SU-DHL-6 (cell line): ENCODE data around the gene RPS6KA1.

Experiments used
- H2AFZ ChIP-seq: fragments of 200-600 bp; sonication (generic); 2 replicates; pipeline ENCODE4 v1.6.1; 2014; ENCODE audit warnings: low read depth, mild to moderate bottlenecking, moderate library complexity, mixed read lengths, antibody characterized with exemption, low read length; ENCODE audit not compliant: severe bottlenecking
- H3F3A ChIP-seq: fragments of 200-600 bp; shearing (Covaris generic); 2 replicates; pipeline ENCODE4 v1.6.0; 2016; ENCODE audit warnings: antibody characterized with exemption, mild to moderate bottlenecking; ENCODE audit not compliant: insufficient read depth
- H3K27ac ChIP-seq: fragments of 200-600 bp; sonication (generic); 2 replicates; pipeline ENCODE4 v1.5.1; 2016; ENCODE audit warnings: low read depth, mild to moderate bottlenecking, low read length, moderate library complexity, mixed read lengths
- H3K27me3 ChIP-seq: fragments of 200-600 bp; sonication (generic), shearing (Covaris generic); 2 replicates; pipeline ENCODE4 v1.6.0; 2014; ENCODE audit warnings: mild to moderate bottlenecking, low read length
- H3K36me3 ChIP-seq: fragments of 200-600 bp; sonication (generic); 2 replicates; pipeline ENCODE4 v1.6.1; 2014; ENCODE audit warnings: mild to moderate bottlenecking, low read length, mixed read lengths
- H3K4me2 ChIP-seq: fragments of 300-600, 200-600 bp; shearing (Covaris generic), sonication (generic); 2 replicates; pipeline ENCODE4 v1.6.0; 2014; ENCODE audit warnings: low read length, low read depth, mild to moderate bottlenecking; ENCODE audit not compliant: poor library complexity, severe bottlenecking
- H3K4me3 ChIP-seq: fragments of 200-600 bp; sonication (generic); 2 replicates; pipeline ENCODE4 v1.5.1; 2014; ENCODE audit warnings: antibody characterized with exemption, low read length, mild to moderate bottlenecking, mixed read lengths; ENCODE audit not compliant: insufficient read depth, poor library complexity, severe bottlenecking
- H3K79me2 ChIP-seq: fragments of 200-600 bp; sonication (generic); 2 replicates; pipeline ENCODE4 v1.6.1; 2014; ENCODE audit warnings: mild to moderate bottlenecking, low read length, moderate library complexity; ENCODE audit not compliant: insufficient read depth
- H3K9ac ChIP-seq: fragments of 200-600 bp; sonication (generic); 2 replicates; pipeline ENCODE4 v1.7.0; 2014; ENCODE audit warnings: mild to moderate bottlenecking, low read length
- H3K9me2 ChIP-seq: fragments of 200-600 bp; sonication (generic); replicated peaks from 2 replicates; pipeline ENCODE4 v1.6.1; 2014; ENCODE audit warnings: low read length; ENCODE audit not compliant: insufficient read depth
- H3K9me3 ChIP-seq: fragments of 200-600 bp; sonication (generic); 2 replicates; pipeline ENCODE4 v1.6.1; 2014; ENCODE audit warnings: low read length, mixed read lengths; ENCODE audit not compliant: insufficient read depth
- H4K20me1 ChIP-seq: fragments of 200-600 bp; sonication (generic); 2 replicates; pipeline ENCODE4 v1.6.1; 2014; ENCODE audit warnings: low read depth, mild to moderate bottlenecking, antibody characterized with exemption, low read length, moderate library complexity, mixed read lengths
- CTCF ChIP-seq: fragments of 200-600 bp; sonication (generic); IDR thresholded peaks from one replicate; pipeline ENCODE4 v1.5.1; 2017; ENCODE audit warnings: antibody characterized with exemption, mild to moderate bottlenecking, low read length, moderate library complexity; ENCODE audit not compliant: insufficient read depth, poor library complexity, severe bottlenecking
- EZH2phosphoT487 ChIP-seq: fragments of 200-600 bp; sonication (generic), shearing (Covaris generic); conservative IDR thresholded peaks from 2 replicates; pipeline ENCODE4 v1.6.1; 2018; ENCODE audit warnings: mild to moderate bottlenecking, antibody characterized with exemption, low read length, moderate library complexity, mixed read lengths

The RPS6KA1 gene

DNA sequence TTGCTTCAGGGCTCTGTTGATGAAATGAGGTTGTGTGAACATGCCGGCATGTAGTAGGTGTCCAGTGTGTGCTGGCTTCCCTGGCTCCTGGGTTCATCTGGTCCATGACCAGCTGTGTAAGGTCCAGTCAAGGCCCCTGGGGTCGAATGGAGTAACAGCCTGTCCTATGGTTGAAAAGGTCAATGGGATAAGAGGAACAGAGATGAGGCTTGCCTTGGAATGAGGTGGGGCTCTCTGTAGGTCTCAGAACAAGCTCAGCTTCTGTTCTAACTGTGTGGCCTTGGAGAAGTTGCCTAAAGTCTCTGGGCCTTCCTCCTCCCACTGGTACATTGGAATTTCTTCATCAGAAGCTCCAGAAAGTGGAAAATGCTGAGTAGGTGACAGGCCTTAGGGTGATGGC is 26.6 kb downstream of the RPS6KA1 start:
- TF ChIP-seq CTCF (no peak), EZH2phosphoT487 (no peak)
- H2AFZ ChIP-seq, result no peak overlapping the region
- H3K9me2 ChIP-seq, result no peaks in the 10 kb centered on the region
- no peak overlapping the region for H3K27ac ChIP-seq
- no peak overlapping the region for H3K9ac ChIP-seq
- peaks cover 5% of the 10 kb centered on the region; the same call in 1 of the 2 replicates for H3K36me3 ChIP-seq
- no peaks in the 10 kb centered on the region for H4K20me1 ChIP-seq
- H3F3A ChIP-seq, result no peaks in the 10 kb centered on the region
- no peaks in the 10 kb centered on the region for H3K79me2 ChIP-seq
- no peak overlapping the region for H3K4me2 ChIP-seq
- no peaks in the 10 kb centered on the region for H3K9me3 ChIP-seq
- no peaks in the 10 kb centered on the region for H3K27me3 ChIP-seq
- no peak overlapping the region for H3K4me3 ChIP-seq

DNA sequence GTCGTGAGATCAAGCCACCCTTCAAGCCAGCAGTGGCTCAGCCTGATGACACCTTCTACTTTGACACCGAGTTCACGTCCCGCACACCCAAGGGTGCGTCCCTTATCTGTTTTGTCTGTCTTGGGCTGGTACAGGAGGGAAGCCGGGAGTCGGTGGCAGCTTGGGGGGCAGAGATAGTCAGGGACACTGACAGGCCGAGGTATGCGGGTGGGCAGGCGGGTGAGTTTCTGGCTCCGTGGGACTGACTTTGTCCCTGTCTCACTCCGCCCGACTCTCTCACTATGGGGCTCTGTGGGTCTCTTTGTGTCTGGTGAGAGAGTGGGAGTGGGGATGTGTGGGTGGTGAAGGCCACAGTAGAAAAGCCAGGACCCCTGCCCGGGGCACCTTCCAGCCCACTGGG is 27.4 kb downstream of the RPS6KA1 start:
- Histone ChIP-seq H3K4me3 (no peak overlapping the region), H3K27me3 (no peaks in the 10 kb centered on the region), H3K79me2 (no peaks in the 10 kb centered on the region), H3K9me2 (no peaks in the 10 kb centered on the region), H3K4me2 (no peak overlapping the region), H3K27ac (no peak overlapping the region), H3K9me3 (no peaks in the 10 kb centered on the region), H3F3A (no peaks in the 10 kb centered on the region), H2AFZ (no peak overlapping the region), H3K9ac (no peak overlapping the region), H3K36me3 (peaks cover 6% of the 10 kb centered on the region; the same call in 1 of the 2 replicates), H4K20me1 (no peaks in the 10 kb centered on the region)
- no peak for TF ChIP-seq CTCF
- TF ChIP-seq EZH2phosphoT487, result no peak

DNA sequence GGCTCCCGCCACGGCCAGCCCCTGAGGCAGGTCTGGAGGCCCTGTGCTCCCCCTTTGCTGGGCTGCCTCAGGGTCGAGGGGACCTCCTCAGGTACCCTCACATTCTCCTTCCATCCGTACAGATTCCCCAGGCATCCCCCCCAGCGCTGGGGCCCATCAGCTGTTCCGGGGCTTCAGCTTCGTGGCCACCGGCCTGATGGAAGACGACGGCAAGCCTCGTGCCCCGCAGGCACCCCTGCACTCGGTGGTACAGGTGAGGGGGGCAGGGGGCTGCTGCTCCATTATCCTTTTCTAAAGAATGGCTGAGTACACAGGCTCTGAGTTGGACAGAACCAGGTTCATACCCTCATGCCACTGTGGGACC is 29.1 kb downstream of the RPS6KA1 start:
- TF ChIP-seq CTCF, result no peak
- TF ChIP-seq EZH2phosphoT487, result no peak
- Histone ChIP-seq H3K27me3 (no peaks in the 10 kb centered on the region), H2AFZ (no peak overlapping the region), H3K79me2 (no peaks in the 10 kb centered on the region), H3K9ac (no peak overlapping the region), H3K4me3 (no peak overlapping the region), H3K4me2 (no peak overlapping the region), H4K20me1 (no peaks in the 10 kb centered on the region), H3K36me3 (peaks cover 6% of the 10 kb centered on the region; the same call in 1 of the 2 replicates), H3K9me2 (no peaks in the 10 kb centered on the region), H3F3A (no peaks in the 10 kb centered on the region), H3K27ac (no peak overlapping the region), H3K9me3 (no peaks in the 10 kb centered on the region)

DNA sequence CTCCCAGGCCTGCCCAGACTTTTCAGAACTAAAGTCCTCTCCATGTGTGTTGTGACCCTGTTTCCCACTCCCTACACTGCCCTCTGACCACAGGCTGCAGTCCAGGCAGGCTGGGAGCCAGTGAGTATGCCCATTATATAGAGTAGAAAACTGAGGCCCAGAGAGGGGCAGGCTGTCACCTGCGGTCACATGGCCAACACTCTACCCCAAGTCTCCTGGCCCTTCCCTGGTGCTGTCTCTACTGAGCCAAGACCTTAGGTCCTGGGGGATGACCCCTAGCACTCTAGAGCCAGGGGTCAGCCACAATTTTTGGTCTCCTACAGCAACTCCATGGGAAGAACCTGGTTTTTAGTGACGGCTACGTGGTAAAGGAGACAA is 30.8 kb downstream of the RPS6KA1 start:
- H3K9ac ChIP-seq, result no peak overlapping the region
- H2AFZ ChIP-seq, result no peak overlapping the region
- no peaks in the 10 kb centered on the region for H4K20me1 ChIP-seq
- H3K4me3 ChIP-seq, result no peak overlapping the region
- no peaks in the 10 kb centered on the region for H3K9me3 ChIP-seq
- no peaks in the 10 kb centered on the region for H3F3A ChIP-seq
- H3K79me2 ChIP-seq, result no peaks in the 10 kb centered on the region
- H3K4me2 ChIP-seq, result no peak overlapping the region
- no peaks in the 10 kb centered on the region for H3K9me2 ChIP-seq
- peaks cover 3% of the 10 kb centered on the region; the same call in 1 of the 2 replicates for H3K36me3 ChIP-seq
- no peaks in the 10 kb centered on the region for H3K27me3 ChIP-seq
- TF ChIP-seq EZH2phosphoT487 (no peak), CTCF (no peak)
- no peak overlapping the region for H3K27ac ChIP-seq
